ENCODE measurements around the gene CAPZB.

The CAPZB gene

DNA sequence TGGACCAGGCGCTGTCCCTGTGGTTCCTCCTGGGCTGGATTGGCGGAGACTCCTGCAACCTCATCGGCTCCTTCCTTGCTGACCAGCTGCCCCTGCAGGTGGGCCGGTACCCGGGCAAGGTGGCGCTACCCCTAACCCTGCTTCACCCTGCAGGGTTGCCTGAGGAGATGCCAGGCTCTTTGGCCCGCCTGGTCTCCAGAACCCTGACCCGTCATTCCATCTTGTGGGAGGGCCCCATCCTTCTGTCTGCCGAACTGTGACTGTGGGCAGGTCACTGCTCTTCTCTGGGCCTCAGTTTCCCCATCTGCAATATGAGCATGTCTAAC lies 160.7 kb downstream of the CAPZB start:
- no peak for DNase-seq

DNA sequence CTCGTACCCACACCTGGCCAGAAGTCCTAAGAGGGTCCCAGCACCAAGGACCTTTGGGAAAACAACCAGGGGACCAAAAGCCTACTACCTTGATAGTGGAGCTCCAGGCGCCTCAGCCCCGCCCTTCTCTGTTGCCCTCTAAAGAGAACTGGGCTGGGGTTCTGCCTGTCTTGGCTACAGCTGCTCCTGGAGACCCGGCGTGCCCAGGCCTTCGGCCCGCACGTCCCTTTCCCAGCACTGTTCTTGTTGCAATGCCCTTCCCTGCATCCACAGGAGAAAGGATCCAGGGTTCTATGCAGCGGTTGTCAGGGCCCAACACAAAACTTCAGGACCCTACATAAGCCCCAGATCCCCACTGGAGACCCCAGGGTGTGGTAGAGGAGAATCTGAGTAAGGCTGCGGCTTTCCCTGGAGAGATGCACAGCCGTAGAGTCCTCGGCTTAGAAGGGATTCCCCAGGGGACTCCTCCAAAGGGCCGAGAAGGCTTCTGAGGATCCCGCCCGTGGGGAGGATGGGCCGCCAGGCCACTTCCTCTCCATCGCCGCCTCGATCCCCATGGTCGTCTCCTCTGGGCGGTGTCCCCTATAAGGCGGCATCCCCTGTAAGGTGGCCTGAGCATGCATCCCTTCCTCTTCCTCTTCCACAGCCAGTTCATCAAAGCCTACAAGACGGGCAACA lies 161.2 kb downstream of the CAPZB start:
- DNase-seq = no peak

DNA sequence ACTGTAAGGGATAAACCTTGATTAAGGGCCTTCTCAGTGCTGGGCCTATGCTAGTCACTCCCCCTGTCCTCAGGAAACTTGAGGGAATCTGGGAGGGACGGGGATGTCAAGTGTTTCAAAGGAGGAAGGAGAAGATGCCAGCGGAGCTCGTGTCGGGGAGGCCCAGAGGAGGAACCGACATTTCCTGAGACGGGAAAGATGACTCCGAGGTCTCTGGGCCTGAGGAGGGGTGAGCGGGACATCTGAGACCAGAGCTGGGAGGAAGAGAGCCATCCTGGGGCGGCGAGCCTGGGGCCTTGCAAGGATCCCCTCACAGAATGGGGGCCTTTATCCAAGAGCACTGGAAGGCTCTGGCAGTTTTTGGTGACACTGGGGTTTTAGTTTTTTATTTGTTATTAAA lies 162.9 kb downstream of the CAPZB start:
- no peak for DNase-seq

DNA sequence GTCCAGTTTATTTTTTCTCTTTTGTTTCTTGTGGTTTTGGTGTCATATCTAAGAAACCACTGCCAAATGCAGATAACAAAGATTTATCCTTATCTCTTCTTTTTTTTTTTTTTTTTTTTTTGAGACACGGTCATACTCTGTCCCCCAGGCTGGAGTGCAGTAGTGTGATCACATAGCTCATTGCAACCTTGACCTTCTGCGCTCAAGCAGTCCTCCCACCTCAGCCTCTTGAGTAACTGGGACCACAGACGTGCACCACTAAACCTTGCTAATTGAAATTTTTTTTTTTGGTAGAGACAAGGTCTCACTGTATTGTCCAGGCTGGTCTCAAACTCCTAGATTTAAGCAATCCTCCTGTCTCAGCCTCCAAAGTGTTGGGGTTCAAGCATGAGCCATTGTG lies 164.3 kb downstream of the CAPZB start:
- DNase-seq = no peak

DNA sequence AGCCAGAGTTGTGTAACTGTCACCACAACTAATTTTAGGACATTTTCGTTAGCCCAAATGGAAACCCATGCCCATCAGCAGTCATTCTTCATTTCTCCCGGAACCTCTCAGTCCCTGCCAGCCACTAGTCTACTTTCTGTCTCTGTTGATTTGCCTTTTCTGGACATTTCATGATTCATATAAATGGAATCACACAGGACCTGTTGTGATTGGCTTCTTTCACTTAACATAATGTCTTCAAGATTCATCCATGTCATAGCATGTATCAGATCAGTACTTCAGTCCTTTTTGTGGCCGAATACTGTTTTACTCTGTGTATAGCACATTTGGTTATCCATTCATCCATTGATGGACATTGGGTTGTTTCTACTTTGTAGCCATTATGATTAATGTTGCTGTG lies 166.1 kb downstream of the CAPZB start:
- no peak for DNase-seq

DNA sequence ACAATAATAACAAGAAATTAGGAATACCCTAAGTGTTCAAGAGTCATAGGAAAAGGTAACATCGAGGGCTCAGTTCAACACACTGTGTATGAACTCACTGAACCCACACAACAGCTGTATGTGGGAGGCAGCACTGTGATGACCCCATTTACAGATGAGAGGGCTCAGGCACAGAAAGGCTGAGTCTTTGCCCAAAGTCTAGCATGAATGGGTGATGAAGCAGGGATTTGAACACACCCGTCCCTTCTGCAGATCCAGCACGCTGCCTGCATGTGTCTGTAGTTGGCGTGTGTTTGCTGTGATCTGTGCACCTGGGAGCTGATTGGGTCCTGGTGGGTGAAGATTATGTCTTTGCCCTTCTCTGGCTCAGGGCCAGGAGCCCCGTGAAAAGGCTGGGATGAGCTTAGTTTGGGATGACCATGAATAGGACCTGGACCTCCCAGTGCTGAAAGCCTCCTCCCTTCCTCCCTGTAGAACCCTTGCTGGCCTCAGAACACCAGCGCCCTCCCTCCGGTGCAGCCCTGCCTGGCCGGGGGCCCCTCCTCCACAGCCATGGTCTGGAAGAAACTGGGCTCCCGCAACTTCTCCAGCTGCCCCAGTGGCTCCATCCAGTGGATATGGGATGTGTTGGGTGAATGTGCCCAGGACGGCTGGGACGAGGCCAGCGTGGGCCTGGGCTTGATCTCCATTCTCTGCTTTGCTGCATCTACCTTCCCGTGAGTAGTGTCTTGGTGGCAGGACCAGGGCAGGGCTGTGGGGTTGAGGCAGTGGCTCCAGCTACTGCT lies 168.0 kb downstream of the CAPZB start:
- DNase-seq = no peak

DNA sequence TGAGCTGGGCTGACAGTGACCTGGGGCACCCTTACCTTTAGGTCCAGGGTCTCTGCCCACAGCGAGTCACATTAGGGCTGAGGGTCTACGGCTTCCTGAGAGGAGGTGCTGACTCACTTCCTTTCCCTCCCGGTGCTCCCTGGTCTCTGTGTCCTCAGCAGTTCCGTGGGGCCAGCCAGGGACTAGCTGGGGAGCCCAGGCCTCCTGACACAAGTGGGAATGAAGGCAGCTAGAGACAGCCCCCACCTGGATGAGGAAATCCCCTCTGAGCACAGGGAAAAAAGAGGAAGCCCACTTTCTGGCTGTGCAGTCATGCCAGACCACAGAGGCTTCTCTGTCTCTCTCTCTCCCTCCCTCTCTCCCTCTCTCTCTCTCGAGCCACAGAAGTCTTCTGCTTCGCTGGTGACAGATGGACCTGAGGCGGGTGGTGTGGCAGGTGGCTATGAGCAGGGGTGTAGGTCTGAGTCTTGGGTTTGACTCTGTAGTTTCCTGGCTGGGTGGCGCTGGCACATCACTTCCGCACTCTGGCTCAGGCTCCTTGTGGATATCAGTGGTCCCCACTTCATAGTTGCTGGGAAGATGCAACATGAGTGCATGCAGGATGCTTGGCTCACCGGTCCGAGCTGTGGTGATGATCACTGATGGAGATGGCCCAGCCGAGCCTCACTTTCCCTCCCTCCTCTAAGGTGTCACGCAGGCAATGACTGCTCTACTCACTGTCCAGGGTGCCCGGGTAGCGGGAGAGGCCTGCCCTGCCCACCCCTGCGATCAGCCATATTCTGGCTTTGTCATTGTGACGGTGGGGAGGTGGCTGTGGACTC lies 169.8 kb downstream of the CAPZB start:
- peak in 1 of 2 donors; percentile 51 for DNase-seq

DNA sequence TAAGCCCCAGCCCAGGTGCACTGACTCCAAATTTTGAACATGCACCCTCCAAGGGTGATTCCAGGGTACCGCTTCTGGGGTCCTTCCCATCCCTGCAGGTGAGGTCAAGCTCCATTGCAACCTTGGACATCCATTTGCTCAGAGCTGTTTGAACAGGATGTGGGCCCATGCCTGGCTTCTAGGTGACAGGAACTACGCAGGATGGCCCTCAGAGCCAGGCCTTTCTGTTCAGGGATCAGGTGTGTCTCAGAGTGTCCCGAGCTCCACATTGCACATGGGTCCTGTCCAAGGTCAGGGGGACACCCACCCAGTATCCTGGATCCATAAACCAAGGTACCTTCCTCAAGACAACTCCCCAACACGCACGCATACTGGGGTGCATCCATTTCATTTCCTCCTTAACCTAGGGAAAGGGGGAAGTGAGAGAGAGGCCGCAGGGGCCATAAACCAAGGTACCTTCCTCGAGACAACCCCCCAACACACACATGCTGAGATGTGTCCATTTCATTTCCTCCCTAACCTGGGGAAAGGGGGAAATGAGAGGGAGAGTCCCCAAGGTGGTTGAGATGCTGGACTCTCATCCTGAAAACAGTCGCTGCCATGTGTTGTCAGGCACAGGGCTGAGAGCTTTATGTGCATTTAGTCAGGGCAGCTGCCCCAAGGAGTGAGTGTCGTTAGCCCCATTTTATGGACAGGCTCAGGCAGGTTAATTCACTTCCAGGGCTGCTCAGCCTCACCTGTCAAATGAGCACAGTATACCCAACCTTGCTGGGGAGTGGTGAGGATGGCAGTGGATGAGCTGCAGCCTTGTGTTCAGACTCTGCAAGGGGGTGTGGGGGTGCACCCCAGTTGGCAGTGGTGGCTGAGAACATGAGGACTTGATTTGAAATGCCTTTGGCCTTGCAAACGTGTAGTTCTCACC lies 171.1 kb downstream of the CAPZB start:
- no peak for DNase-seq

DNA sequence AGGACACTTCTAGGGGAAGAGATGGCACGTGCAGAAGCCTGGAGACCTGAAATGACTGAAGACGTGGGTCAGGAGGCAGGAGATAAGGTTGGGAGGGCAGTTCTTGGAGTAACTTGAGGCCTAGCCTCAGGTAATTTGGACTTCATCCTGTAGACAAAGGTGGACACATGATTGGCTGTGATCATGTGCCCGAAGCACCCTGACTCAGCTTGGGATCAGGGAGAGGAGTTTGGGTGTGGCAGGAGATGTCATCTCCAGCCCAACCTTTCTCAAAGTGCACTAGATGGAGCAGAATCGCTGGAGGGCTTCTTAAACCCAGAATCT lies 171.7 kb downstream of the CAPZB start:
- DNase-seq = no peak

DNA sequence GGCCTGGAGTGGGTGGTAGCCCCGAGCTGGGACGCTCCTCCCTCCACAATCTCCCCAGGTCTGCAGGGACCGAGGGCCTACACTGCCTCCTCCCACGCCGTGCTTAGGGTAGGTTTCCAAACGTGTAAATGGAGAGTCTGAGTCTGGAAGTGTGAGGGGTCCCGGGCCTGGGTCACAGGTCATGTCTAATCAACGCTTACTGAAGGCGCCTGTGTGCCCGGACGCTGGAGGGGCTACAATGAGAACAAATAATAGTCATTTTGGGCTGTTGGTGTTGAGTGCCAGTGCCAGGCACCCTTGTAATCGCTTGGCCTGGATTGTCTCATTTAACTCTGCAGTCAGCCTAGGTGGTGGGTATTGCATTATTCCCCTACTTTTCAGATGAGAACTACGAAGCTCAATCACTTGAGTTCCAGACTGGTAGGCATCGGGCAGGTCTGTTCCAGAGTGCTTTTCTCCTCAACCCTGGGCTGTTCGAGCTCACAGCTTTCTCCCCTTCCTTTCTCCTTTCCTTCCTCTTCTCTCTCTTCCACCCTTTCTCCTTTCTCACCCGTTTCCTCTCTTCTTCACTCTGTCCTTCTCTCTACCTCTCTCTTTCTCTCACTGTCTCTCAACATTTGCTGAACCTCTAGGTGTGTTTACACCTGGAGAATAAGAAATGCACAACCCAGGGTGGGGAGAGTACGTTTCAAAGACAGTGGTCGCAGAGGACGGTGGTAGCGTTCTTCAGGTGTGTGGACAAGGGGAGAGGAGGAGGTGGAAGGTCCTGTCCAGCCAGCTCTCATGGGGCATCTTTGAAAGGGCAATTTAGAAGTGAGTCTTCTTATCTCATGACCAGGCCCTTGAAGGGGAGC lies 172.3 kb downstream of the CAPZB start:
- peak in 1 of 2 donors; percentile 16 for DNase-seq

DNA sequence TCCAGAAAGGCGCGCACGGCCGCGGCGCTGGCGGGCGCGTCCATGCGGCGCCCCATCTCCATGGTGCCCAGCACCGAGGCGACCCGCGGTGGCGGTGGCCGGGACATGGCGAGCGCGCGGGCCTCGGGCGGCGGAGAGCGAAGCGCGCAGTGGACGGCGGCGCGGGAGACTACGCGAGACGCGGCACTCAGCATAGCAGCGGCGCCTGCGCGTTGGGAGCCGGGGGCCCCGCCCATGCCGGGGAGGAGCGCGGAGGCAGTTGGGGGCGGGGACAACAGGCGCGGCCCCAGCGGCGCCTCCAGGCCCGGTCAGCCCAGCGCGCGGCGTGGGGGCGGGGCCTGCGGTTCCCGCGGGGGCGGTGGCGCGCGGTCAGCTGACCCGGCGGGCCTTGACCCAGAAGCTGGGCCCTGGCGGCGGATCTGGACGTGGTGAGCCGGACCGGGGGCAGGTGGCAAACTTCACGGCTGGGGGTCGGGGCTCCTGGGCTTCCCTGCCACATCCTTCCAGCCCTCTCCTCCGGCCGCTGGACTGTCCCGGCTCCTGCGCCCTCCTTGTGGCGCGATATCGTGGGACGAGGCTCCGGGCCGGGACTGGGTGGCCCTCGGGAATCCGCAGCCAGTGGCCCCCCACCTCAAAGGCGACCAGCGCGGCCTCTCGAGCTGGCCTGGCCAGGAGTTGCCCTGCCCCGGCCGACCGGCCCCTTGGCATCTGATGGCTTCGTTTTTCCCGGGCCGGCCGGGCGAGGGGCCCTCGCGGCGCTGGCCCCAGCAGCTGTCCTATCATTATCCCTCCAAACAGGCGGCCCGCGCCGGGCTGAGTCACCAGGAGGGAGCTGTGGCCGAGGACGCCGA lies 173.2 kb downstream of the CAPZB start, which contains the start of the genes AKR7A2 and SLC66A1:
Gene AKR7A2 (minus strand): TSS at position 214 of the 851 bp plus-strand sequence. CDS start 20 bp downstream, at position 194.
Gene SLC66A1 (plus strand): TSS at position 396 of the 851 bp plus-strand sequence. CDS start 5,352 bp downstream, outside the sequence.
- peak; percentile 89 to 93 for DNase-seq

DNA sequence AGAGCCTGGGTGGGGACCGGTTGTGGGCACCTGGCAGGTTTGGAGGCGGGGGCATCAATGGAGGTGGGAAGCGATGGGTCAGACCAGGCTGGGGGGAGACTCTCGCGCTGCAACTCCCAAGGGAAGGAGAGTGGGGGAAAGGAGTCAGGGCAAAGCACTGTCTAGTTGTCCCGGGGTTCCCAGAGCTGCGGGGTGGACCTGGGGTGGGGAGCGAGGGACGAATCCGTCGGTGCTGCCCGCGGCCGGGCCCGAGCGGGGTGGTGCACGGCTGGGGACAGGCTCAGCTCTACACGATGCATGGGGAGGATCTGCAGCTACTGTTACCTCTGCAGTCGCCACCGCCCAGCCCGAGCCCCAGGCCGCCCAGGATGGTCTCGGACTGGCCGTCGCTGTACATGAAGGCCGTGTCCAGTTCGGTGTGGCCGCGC lies 173.8 kb downstream of the CAPZB start:
- DNase-seq = no peak

DNA sequence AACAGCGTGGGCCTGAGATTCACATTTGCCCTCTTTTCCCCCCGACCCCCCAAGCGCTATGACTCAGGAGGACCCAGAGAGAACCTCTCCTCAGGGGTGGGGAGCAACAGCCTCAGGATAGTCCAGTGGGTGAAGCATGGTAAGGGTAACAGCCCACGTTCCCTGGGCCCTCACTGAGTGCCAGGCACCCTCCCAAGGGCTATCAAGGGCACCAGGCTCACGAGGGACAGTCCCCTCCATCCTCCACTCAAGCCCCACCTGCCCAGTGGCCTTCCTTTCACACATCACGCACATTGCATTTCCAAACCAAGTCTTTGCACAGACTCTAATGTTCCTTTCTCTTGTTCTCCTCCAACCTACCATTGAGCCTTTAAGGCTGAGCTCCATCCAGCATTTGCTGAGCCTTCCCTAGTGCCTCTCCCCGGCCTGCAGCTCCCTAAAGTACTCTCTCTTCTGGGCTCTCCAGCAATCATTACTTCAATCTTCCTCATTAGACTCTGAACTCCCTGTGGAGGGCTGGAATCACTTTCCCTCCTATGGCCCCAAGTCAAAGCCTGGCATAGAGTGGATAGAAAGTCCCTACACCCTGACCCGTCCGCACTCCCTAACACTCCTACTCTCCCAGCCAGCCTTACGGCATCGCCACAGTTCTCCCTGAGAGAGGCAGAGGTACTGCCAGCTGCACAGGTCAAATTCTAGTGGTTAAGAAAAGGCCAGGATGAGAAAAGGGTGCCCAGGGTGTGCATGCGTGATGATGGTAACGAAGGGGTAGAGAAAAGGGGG lies 174.4 kb downstream of the CAPZB start:
- DNase-seq = no peak

DNA sequence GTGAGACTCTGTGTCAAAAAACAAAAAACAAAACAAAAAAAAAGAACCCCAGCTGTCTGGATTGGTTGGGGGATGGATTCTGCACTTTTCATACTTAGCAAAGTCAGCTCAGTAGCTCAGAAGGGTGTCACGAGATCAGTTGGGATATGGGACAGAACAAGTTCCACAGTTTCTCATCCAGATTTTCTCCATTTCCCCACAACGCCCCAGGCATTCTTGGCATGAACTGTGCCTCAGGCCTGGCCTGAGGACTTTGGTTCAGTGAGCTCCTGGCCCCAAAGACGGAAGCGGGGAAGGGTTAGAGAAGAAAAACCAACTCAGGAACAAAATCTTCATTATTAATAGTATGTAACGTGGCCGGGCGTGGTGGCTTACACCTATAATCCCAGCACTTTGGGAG lies 175.3 kb downstream of the CAPZB start:
- no peak for DNase-seq

DNA sequence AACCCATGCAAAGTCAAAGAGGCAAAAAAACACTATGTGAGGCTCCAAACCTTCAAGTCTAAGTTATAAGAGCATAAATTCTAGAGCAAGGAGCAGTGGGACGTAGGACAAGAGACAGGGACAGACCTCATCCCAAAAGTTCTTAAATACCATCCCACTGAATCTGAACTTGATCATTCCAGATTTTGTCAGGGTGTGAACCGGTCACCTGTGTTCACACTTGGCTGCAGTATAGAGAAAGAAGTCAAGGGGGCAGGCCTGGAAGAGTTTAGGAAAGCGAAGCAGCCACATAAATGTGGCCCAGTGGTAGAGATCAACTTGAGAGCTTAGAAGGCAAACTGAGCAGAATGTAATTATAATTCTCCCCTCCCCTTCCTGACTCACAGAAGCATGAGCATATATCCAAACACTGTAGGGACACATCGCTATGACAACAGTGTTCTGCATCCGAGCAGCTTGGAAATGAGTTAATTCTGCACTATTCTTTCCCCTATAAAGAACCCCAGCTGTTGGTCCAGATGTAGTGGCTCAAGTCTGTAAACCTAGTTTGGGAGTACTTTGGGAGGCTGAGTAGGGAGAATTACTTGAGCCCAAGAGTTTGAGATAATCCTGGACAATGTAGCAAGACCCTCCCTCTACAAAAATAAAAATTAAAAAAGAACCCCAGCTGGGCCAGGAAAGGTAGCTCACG lies 176.1 kb downstream of the CAPZB start:
- no peak for DNase-seq

DNA sequence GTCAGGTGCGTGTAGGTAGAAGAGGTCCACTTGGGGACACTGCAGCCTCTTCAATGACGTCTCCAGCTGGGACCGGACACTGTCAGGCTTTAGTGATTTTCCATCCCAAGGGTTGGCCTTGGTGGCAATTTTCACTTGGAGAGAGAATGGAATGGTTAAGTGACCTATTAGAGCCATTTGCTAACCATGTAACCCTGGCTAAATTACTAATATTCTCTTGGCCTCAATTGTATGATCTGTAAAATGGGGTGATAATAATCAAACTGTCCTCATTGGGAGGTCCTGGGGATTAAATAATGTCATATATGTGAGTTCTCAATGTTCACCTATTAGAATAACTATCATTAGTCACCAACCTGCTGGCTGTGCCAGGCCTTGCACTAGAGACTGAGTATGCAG lies 176.8 kb downstream of the CAPZB start:
- DNase-seq = no peak

DNA sequence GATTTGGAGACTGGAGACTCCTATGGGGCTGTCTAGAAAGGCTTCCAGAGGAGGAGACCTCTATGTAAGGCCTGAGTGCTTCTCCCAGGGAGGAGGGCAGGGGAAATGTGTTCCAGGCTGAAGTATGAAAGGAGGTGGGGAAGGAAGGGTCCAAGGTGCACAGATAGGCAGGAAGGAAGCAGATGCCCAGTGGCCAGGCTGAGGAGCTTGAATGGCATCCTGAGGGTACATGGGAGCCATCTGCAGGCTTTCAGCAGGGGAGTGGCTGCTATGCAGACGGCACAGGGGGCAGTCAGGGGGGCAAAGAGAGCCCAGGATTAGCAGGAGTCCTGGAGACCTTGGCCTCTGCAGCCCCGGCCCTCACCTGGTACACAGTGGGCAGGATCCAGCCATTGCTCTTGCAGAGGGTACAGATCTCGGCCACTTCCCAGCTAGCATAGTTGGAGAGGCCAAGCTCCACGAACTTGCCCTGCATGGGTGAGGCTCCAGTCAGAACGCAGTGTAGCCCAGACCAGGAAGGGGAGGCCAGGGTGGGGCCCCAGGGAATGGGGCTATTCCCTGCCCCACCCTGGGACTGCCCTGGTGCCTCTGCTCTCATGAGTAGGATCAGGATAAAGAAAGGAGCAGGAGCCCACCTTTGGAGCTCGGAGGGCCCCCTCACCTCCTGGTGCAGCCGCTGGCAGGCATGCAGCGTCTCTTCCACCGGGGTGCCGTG lies 177.4 kb downstream of the CAPZB start:
- DNase-seq = no peak

DNA sequence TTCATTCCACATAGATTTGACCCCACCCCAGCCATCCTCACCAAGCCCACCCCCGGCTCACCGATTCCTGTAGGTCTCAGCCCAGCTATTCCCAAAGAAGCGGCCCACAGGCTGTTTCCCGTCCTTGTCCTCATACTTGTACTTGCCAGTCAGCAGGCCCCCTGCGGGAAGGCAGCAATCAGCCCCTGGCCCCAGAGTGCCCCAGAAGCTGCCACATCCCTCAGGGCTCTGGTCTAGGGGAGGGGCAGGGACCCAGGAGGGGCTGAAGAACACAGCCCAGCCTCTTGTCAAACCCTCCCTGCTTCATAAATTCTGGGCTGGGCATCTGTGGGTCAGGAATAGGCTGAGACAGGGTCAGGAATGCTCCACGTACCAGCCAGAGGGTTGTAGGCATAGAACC lies 178.4 kb downstream of the CAPZB start:
- DNase-seq = no peak

Data from CD4-positive, alpha-beta T cell treated with Interleukin-1 beta for 1 hour (primary cell).